Activated CD8-positive, alpha-beta memory T cell treated with anti-CD3 and anti-CD28 coated beads, Interleukin-2, amount 50 U/mL, for 48 hours (primary cell): ENCODE data around the gene JMJD6.

ENCODE experiments used
- DNase-seq: peaks from one replicate; pipeline ENCODE4 v3.0.0-alpha.2; 2020

JMJD6 gene

GRCh38 chr17:76697702-76698465, 28.5 kb downstream of the JMJD6 start:
- DNase-seq: no peak

- DNase-seq: no peak
Observed at GRCh38 chr17:76696763-76697701, 29.4 kb downstream of the JMJD6 start.

GRCh38 chr17:76695059-76695831, 31.2 kb downstream of the JMJD6 start:
- no peak for DNase-seq

- no peak for DNase-seq
Observed at GRCh38 chr17:76691379-76692191, 34.8 kb downstream of the JMJD6 start.

GRCh38 chr17:76690596-76691280, 35.7 kb downstream of the JMJD6 start:
- no peak for DNase-seq

GRCh38 chr17:76689859-76690258, 36.5 kb downstream of the JMJD6 start:
- no peak for DNase-seq

- no peak for DNase-seq
Observed at GRCh38 chr17:76688165-76688622, 38.2 kb downstream of the JMJD6 start.

- DNase-seq: no peak
Observed at GRCh38 chr17:76687298-76688164, 38.9 kb downstream of the JMJD6 start.

GRCh38 chr17:76686538-76687297, 39.7 kb downstream of the JMJD6 start:
- DNase-seq: no peak

- DNase-seq: no peak
Observed at GRCh38 chr17:76685846-76686245, 40.6 kb downstream of the JMJD6 start.

GRCh38 chr17:76685366-76685765, 41.0 kb downstream of the JMJD6 start:
- DNase-seq: no peak

- DNase-seq: no peak
Observed at GRCh38 chr17:76684756-76685155, 41.6 kb downstream of the JMJD6 start.

- no peak for DNase-seq
Observed at GRCh38 chr17:76683921-76684745, 42.3 kb downstream of the JMJD6 start.

GRCh38 chr17:76683011-76683755, 43.2 kb downstream of the JMJD6 start:
- no peak for DNase-seq

- no peak for DNase-seq
Observed at GRCh38 chr17:76682296-76682695, 44.1 kb downstream of the JMJD6 start.

- DNase-seq: peak; percentile 78
Observed at GRCh38 chr17:76681222-76682137, 44.9 kb downstream of the JMJD6 start.

GRCh38 chr17:76679239-76679638, 47.2 kb downstream of the JMJD6 start:
- no peak for DNase-seq
